Ammon's horn (tissue), 1 donor: ENCODE results near the gene NCSTN.

Experiments
- DNase-seq: peaks from one replicate; pipeline ENCODE4 v3.0.0-alpha.2; 2016; ENCODE audit warnings: low spot score

The NCSTN gene

DNA sequence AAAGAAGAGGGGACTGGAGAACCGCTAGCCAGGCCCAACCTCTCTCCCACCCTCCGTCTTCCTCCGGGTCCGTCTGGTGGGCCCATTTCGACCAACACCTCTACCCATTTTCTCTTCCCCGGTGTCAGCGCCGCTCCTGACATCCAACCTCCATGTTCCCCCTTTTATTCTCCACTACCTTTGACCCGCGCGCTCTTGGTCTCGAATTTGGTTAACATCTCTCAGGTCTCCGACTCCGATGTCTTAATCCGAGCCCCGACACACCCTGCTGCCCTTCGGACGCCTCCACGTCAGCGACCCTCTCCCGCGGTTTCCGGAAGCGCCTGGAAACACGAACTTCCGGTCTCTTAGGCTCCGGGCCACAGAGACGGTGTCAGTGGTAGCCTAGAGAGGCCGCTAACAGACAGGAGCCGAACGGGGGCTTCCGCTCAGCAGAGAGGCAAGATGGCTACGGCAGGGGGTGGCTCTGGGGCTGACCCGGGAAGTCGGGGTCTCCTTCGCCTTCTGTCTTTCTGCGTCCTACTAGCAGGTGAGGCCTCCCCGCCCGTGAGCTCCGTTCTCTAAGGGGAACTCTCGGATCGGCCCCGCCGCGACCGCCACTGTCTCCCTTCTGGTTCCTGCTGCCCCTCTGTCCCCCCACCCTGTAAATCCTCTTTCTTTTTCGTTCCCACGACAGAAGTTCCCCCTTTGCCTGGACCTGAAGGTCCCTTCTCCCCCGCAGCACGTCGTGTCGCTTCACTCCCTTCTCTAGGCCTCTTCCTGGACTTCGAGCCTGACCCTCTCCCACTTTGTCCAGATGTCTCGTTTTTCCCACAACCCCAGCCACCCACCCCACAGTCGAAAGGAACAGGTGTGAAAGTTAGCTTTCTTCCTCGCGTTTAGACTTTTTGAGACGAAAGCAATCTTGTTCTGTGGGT is at the start of gene NCSTN, which contains the start of gene COPA:
TSS of gene NCSTN (plus strand) at position 431 of the 917 bp plus-strand sequence. CDS start at position 445, 14 bp downstream.
TSS of gene COPA (minus strand) at position 298 of the 917 bp plus-strand sequence. CDS start at position 218, 80 bp downstream.
- DNase-seq = peak; percentile 93

DNA sequence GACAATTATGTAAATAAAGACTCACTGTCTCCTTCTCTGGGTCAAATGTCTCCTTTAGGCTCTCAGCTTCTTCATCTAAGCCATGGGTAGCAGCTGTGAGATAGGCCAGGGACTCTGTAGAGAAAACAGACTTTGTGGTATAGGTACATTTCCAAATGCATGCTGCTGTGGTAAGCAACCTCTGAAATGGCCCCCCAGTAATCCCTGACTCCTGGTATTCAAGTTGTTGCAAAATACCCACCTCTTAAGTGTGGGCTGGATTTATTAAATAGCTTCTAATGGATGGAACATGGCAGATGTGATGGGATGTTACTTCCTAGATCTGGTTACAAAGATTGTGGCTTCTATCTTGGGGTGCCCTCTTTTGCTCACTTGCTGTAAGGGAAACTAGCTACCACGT is 47.1 kb upstream of the NCSTN start:
- DNase-seq = no peak

- no peak for DNase-seq
Observed at GRCh38 chr1:160300173-160300572, 43.0 kb upstream of the NCSTN start.

DNA sequence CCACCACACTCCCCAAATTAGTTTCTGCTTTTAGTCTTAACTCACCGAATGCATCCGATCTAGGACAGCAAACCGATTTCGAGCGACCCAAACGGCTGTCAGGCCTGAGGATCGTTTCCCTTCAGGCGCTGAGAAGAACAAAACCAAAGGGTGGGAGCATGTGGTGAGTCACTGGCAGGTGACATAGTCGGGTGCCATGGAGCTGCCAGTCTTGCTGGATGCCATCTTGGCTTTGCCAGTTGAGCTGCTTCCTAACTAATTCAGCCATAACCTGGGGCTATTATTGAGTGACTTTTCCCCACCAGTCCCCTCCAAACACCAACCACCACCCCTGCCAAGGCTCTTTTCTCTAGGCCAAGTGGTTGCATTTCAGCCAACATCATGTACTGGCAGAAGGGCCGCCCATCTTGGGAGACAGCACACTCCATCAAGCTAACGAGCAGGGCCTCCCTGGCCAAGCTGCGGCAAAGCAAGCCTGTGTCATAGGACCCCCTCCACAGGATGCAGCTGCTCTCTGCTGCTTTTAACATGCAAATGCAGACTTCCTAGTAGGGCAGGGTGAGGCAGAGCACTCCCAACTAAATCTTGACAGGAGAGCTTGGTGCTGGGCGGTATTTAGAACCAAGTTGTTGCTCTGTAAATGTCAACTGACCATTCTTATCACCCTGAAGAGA is 35.9 kb upstream of the NCSTN start:
- DNase-seq = no peak

DNA sequence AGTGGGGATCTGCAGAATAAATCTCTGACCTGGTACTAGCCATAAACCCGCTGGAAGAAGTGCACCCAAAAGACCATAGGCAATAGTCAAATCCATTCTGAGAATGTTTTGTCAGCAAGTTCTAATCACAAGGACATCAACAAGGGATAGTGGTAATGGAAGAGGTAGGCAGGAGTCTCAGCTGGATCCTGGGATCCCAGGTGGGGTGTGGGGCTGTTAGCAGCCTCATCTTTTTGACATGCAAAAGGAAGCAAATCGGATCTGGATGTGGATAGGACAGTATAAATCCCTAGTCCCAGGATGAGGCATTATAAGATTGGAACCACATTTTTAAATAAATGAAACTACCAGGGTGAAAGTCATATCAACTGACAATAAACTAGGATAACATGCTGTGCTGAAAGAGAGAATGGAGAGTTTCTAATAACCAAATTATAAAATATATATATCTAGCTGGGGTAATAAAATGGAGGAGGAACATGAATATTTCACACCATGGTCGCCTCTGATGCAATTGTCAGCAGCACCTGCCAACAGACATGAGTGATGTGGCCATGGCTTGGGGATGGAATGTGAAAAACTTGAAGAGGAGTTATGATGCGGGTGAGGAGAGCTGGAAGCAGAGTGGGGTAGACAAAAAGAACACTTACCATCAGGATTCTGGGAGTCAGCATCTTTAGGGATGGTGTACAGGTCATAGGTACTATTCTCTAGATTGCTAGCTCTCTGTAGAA is 34.6 kb upstream of the NCSTN start:
- no peak for DNase-seq

DNA sequence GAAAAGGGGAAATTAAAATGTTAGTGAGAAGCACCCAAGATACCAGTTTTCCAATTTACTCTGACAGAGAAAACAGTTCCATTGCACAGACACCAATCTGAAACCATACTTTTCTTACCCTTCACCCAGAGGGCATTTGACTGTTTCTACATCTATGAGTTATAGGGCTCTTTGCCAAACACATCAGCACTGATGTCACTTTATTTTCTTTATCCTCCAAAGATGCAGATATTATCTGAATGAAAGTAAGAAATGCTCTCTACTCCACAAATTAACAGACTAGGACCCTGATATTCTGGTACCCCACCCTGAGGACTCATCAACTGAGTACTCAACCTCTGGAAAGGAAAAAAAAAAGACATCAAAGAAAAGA is 34.0 kb upstream of the NCSTN start:
- no peak for DNase-seq

DNA sequence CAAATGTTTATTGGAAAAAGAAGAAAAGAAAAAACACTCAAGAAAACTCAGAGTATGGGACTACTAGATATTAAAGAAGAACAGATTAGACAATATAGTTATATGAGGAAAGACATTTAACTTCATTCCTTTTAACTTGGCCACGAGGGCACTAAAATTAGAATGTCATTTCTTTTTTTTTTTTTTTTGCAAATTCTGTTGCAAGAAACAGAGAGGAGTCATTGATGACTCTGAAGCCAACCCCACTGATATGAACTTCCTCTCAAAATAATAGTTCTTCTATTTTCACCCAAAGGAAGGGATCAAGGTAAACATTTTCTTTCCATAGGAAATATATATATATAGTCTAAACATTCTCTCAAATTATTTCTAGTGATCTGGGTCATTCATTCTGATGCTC is 33.6 kb upstream of the NCSTN start:
- no peak for DNase-seq

DNA sequence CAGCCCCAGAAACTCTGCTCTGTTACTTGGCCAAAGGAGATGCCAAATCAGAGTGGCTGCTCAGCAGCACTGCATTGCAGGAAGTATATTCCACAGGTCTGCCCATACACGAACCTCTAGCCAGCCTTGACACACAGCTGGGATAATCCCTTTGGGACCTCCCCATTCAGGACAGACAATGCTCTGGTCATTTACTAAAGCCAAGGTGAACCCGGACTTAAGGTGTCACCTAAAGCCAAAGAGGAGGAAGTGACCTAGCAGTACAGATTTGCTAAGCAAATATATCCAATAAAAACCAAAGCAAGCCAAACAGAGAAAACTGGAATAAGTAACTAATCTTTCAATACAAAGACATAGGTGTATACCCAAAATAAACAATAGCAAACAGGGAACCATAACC is 27.8 kb upstream of the NCSTN start:
- no peak for DNase-seq

DNA sequence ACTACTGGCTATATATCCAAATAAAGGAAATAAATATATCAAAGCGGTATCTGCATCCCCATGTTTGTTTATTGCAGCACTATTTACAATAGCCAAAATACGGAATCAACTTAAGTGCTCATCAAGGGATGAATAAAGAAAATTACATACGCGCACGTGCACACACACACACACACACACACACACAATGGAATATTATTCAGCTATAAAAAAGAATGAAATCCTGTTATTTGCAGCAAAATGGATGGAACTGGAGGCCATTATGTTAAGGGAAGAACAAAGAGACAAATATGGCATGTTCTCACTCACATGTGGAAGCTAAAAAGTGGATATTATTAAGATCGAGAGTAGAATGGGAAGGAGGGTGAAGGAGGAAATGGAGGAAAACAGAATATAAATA is 20.4 kb upstream of the NCSTN start:
- DNase-seq = no peak

- no peak for DNase-seq
Observed at GRCh38 chr1:160325252-160325651, 17.9 kb upstream of the NCSTN start.

GRCh38 chr1:160326418-160326817 is 16.8 kb upstream of the NCSTN start:
- no peak for DNase-seq

DNA sequence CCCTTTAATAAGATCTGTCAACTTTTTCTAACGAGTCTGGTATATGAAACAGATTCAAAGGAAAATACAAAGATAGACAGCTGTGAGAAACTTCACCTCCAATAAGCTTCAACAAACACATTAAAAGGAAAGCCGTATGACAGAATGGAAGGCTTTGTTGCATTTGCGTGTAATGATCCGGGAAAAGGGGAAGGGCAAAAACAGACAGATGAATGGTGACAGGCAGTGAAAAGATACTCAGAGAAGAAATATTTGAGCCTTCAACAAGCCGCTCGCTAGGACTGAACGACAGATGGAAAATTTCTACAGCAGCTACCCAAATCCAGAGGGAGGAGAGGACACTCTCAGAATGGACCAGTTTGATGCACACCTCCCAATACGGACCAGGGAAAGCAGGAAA is 15.0 kb upstream of the NCSTN start:
- peak; percentile 77 for DNase-seq

- no peak for DNase-seq
Observed at GRCh38 chr1:160330119-160330518, 13.1 kb upstream of the NCSTN start.

- DNase-seq = no peak
Observed at GRCh38 chr1:160332516-160332915, 10.7 kb upstream of the NCSTN start.

DNA sequence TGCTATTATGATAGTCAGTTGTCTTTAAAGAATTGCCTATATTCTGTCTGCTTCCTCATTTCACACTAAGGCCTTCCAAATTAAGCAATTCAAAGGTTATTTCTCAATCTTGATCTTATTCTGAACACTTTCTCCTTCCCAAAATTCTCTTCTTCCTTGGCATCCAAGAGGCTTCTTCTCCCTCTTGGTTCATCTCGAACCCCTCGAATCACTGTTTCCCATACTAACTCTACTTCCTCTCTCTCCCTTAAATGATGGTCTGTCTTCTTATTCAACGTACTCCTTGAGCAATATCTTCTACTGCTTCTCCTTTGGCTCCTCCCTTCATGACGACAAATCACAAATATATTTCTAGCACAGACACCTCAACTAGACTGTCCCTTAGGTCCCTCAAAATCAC is 4.6 kb upstream of the NCSTN start:
- no peak for DNase-seq

DNA sequence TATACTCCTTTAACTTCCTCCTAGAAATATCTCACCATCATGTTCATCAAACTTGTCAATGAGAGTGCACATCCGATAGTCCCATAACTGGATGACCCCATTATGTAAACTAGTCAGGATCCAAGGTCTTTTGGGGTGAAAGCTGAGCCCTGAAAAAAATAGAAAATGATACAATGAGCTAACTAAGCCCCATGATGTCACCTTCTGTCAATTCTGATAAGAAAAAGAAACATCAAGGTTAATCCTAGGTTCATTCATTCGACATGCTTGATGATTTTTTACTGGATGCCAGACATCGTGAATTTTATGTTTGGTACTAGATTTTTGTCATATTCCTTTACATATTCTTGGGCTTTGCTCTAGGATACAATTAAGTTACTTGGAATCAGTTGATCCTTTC is 3.0 kb upstream of the NCSTN start:
- no peak for DNase-seq

DNA sequence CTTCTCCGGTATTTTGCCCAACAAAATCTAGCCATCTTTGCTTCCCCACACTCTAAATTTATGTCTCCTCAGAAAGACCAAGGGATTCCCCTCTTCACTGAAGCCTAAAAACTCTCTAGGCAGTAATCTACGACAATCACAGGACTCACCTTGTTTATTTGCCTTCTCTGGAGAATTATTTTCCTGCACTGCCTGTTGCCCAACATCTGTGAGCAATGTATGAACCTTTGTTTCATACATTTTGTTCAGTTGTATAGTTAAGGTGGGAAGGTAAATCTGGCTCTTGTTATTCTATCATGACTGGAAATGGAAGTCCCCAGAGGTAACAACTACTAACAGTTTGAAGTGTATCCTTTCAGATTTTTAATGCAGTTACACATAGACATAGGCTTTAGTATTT is 2.3 kb upstream of the NCSTN start:
- no peak for DNase-seq

- DNase-seq = no peak
Observed at GRCh38 chr1:160342526-160342925, 657 bp upstream of the NCSTN start.

DNA sequence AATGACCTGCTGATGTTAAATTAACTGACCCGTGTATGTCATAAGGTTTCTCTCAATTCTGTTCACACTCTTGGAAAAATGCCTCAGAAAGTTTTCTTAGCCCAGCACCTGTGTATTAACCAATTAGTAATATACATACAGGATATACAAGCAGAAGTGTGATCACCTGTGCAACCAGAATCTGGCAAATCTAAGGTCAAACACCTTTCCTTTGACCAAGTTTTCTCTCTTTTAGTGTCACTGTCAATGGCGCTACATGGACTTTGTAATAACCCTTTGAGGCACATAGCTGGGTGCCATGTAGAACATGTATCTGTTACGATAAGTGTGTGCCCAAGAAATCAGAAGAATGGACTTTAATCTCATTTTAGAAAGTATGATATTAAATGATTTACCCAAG is 1.1 kb downstream of the NCSTN start:
- DNase-seq = no peak

- no peak for DNase-seq
Observed at GRCh38 chr1:160344936-160345335, 1.8 kb downstream of the NCSTN start.

- no peak for DNase-seq
Observed at GRCh38 chr1:160346463-160346862, 3.3 kb downstream of the NCSTN start.

GRCh38 chr1:160346958-160347357 is 3.8 kb downstream of the NCSTN start:
- peak; percentile 38 for DNase-seq

GRCh38 chr1:160351629-160352028 is 8.4 kb downstream of the NCSTN start:
- no peak for DNase-seq
